Activated B cell treated with CpG ODN at 0.5 μM for 24 hours (primary cell): ENCODE measurements around the gene PTPRJ. TPM values are rescaled to one million over a fixed set of nuclear protein-coding genes. Genes with fewer than 3 reads are reported as not detected.

Source experiments
- ATAC-seq: fragments of 200-7000 bp; cut with Tn5 transposase; one replicate; pipeline ENCODE4 v1.10.0; 2021; ENCODE audit warnings: low read depth, mild to moderate bottlenecking, moderate library complexity
- CTCF ChIA-PET: fragments of 350-600 bp; sonication (Branson Sonifier 250); formaldehyde crosslinking; loops from one replicate; lab custom pipeline; 2021; ENCODE audit warnings: antibody characterized with exemption; lab: Charles Lee
- POLR2A ChIA-PET: fragments of 350-600 bp; sonication (Branson Sonifier 250); formaldehyde crosslinking; loops from one replicate; lab custom pipeline; 2021; ENCODE audit warnings: antibody characterized with exemption; lab: Charles Lee
- DNase-seq: peaks from one replicate; pipeline ENCODE4 v3.0.0; 2022
- H3K27ac Mint-ChIP-seq: one replicate; pipeline ENCODE4 v1.8.0; 2020; ENCODE audit warnings: mixed read lengths
- H3K27me3 Mint-ChIP-seq: one replicate; pipeline ENCODE4 v1.8.0; 2021; ENCODE audit warnings: mixed read lengths
- H3K36me3 Mint-ChIP-seq: one replicate; pipeline ENCODE4 v1.8.0; 2021; ENCODE audit warnings: low read depth, mixed read lengths
- H3K4me1 Mint-ChIP-seq: one replicate; pipeline ENCODE4 v1.8.0; 2021; ENCODE audit warnings: mixed read lengths
- H3K4me3 Mint-ChIP-seq: one replicate; pipeline ENCODE4 v1.8.0; 2020; ENCODE audit warnings: mild to moderate bottlenecking, mixed read lengths
- H3K9me3 Mint-ChIP-seq: one replicate; pipeline ENCODE4 v1.8.0; 2020; ENCODE audit warnings: mixed read lengths
- CTCF ChIP-seq: fragments of 200-600 bp; IDR thresholded peaks from one replicate; pipeline ENCODE4 v1.8.0; 2022; ENCODE audit warnings: antibody characterized with exemption, mild to moderate bottlenecking
- intact Hi-C: fragments of 100-400 bp; cut with micrococcal nuclease; formaldehyde crosslinking; loops from one replicate; pipeline ENCODE4 v1.15.1; 2024
- total RNA-seq: library from RNA; stranded (reverse); gene quantifications from 2 replicates; pipeline ENCODE4 v1.2.3, GENCODE V29; 2022

Gene PTPRJ
- total RNA-seq, 1 donor from 2014 or later = 19.2 TPM

DNA sequence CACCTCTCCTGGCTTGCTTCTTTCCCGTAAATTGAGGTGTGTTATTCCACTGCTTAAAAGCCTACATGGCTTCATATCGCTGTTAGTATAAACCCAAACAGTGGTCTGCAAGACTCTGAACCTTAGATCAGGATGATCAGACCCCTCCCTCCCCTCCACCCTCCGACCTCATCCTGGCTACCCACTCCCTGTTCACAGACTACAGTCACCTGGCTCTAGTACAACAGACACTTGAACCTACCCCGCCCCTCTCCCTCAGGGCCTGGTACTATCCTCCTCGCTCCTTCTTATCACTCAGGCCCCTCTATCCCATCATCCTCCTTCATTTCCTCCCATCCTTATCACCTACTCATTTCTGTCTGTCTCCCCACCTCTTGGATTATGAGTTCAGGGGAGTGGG, 20.1 kb downstream of the PTPRJ start:
- peak overlapping the region; percentile 82 for H3K27ac Mint-ChIP-seq
- DNase-seq = no peak
- no peak for ATAC-seq
- no peaks in the 10 kb centered on the region for H3K27me3 Mint-ChIP-seq
- H3K36me3 Mint-ChIP-seq = no peaks in the 10 kb centered on the region
- POLR2A ChIA-PET = interaction anchor here (0.6 to 0.7 kb wide), 2 partner anchors 13 to 17 kb away, joined by 4 to 6 read pairs; no protein-coding TSS in a partner anchor
- intact Hi-C loops = no loop called here
- peaks cover 80% of the 10 kb centered on the region for H3K4me1 Mint-ChIP-seq
- no peaks in the 10 kb centered on the region for H3K9me3 Mint-ChIP-seq
- no peak overlapping the region for H3K4me3 Mint-ChIP-seq
- CTCF ChIA-PET = no interaction called here
- no peak for TF ChIP-seq CTCF

DNA sequence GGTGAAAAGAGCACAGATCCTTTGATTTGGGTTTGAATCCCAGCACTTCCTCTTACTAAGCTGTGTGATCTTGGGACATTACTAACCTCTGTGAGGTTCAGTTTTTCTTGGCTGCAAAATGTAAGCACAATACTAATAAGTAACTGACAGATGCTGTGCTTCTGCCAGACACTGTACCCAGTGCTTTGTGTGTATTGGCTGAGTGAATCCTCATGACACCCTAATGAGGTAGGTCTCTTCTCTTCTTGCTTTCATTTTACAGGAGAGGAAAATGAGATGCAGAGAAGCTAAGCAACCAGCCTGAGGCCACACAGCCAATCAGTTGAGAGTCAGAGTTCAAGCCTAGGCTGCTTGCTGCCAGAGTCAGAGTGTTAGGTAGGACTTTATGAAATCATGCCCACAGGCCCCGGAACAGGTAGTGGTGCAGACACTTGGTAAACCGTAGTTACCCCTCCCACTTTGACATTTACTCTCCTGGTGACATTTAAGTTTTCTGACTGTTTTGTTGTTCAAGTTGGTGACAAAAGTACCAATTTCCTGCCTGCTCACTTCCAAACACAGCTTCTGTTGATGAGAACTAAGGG, 21.2 kb downstream of the PTPRJ start:
- ChIA-PET POLR2A (interaction anchor here (0.6 to 2.0 kb wide), 10 partner anchors 10 to 147 kb away, joined by 3 to 8 read pairs (median 4); no protein-coding TSS in a partner anchor), CTCF (interaction anchor here (1.2 to 1.4 kb wide), 3 partner anchors 67 to 108 kb away, joined by 3 to 6 read pairs (median 4); no protein-coding TSS in a partner anchor)
- H3K36me3 Mint-ChIP-seq = no peaks in the 10 kb centered on the region
- no peaks in the 10 kb centered on the region for H3K27me3 Mint-ChIP-seq
- H3K27ac Mint-ChIP-seq = peak overlapping the region; percentile 86
- peak overlapping the region; percentile 59 for H3K4me3 Mint-ChIP-seq
- no peaks in the 10 kb centered on the region for H3K9me3 Mint-ChIP-seq
- no peak for DNase-seq
- intact Hi-C loops = no loop called here
- H3K4me1 Mint-ChIP-seq = peaks cover 82% of the 10 kb centered on the region
- ATAC-seq = peak; percentile 76
- no peak for TF ChIP-seq CTCF

DNA sequence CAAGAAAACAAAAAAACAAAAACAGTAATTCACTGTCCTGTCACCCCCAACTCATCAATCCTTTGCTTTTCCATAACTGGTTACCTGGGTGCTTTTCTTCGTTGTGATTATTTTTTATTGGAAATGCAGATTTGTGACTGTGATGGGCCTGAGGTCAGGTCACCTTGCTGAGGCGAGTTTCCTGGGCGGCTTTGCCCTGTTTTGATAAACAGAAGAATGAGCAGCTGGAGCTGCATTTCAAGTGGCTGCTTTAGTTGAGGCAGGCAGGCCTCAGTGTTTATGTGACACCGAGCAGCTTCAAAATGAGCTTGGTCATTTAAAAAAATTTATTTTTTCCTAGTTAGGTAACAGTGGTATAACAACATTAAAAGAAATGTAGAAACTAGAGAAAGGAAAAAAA, 22.2 kb downstream of the PTPRJ start:
- H3K27me3 Mint-ChIP-seq = no peaks in the 10 kb centered on the region
- DNase-seq (no peak), ATAC-seq (no peak)
- H3K9me3 Mint-ChIP-seq = no peaks in the 10 kb centered on the region
- H3K4me1 Mint-ChIP-seq = peaks cover 79% of the 10 kb centered on the region
- H3K4me3 Mint-ChIP-seq = no peak overlapping the region
- no peaks in the 10 kb centered on the region for H3K36me3 Mint-ChIP-seq
- peak overlapping the region; percentile 86 for H3K27ac Mint-ChIP-seq
- CTCF ChIA-PET = no interaction called here
- POLR2A ChIA-PET = interaction anchor here (0.9 to 2.0 kb wide), 6 partner anchors 9 to 423 kb away, joined by 3 to 8 read pairs (median 4); no protein-coding TSS in a partner anchor
- no peak for TF ChIP-seq CTCF
- intact Hi-C loops = no loop called here

GRCh38 chr11:48003926-48004325, 23.6 kb downstream of the PTPRJ start:
- ChIA-PET POLR2A (interaction anchor here (0.9 kb wide), 1 partner anchor 9 kb away, joined by 3 read pairs; no protein-coding TSS in a partner anchor), CTCF (interaction anchor here (1.0 kb wide), 1 partner anchor 11 kb away, joined by 4 read pairs; no protein-coding TSS in a partner anchor)
- Mint-ChIP-seq H3K4me3 (no peak overlapping the region), H3K27ac (peak overlapping the region; percentile 69), H3K4me1 (peaks cover 79% of the 10 kb centered on the region), H3K9me3 (no peaks in the 10 kb centered on the region), H3K27me3 (no peaks in the 10 kb centered on the region), H3K36me3 (no peaks in the 10 kb centered on the region)
- ATAC-seq = no peak
- no peak for DNase-seq
- intact Hi-C loops = no loop called here
- TF ChIP-seq CTCF = no peak

DNA sequence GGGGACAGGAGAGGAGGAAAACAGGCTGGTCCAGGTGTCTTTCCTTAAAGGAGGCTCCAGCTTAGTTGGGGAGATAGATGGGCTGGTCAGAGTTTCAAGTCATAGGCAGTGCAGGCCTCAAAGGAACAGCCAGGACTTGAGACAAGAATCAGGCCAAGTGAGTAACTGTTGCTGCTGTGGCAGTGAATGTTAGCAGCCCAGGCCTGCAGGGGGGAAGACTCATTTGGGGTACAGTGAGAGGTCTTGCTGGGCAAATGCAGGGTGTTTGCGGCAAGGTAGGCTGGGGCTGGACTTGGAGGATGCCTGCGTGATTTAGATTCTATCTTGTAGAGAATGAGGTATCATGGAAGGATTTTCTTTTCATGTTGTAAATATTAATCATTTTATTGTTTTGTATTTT, 24.1 kb downstream of the PTPRJ start:
- TF ChIP-seq CTCF = no peak
- ChIA-PET POLR2A (interaction anchor here (0.9 to 3.3 kb wide), 2 partner anchors 8 to 102 kb away, joined by 3 to 18 read pairs; no protein-coding TSS in a partner anchor), CTCF (interaction anchor here (1.0 kb wide), 1 partner anchor 10 kb away, joined by 4 read pairs; no protein-coding TSS in a partner anchor)
- ATAC-seq = no peak
- Mint-ChIP-seq H3K36me3 (no peaks in the 10 kb centered on the region), H3K27me3 (no peaks in the 10 kb centered on the region), H3K27ac (peak overlapping the region; percentile 69), H3K4me1 (peaks cover 76% of the 10 kb centered on the region), H3K9me3 (no peaks in the 10 kb centered on the region), H3K4me3 (no peak overlapping the region)
- no peak for DNase-seq
- intact Hi-C loops = no loop called here
